ENCODE results near the gene SLC26A3.

DNA sequence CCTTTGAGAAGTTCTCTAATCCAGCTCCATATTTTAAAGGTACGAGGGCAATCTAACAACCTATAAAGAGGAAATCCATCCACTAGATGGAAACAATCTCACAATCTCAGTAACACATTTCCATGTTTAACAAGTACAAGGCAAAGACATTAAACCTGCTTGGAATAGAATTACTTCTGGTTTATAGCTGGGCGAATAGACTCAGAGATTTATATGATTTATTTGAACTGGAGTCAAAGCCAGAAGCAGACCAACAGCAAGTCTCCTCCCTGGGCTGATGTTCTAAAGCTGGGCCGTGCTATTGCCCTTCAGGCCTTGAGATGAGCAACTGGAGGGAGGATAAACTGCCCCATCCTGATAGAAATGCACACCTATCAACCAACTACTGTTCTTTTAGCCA, 25.3 kb downstream of the SLC26A3 start:
- TF ChIP-seq, protein P1, sequence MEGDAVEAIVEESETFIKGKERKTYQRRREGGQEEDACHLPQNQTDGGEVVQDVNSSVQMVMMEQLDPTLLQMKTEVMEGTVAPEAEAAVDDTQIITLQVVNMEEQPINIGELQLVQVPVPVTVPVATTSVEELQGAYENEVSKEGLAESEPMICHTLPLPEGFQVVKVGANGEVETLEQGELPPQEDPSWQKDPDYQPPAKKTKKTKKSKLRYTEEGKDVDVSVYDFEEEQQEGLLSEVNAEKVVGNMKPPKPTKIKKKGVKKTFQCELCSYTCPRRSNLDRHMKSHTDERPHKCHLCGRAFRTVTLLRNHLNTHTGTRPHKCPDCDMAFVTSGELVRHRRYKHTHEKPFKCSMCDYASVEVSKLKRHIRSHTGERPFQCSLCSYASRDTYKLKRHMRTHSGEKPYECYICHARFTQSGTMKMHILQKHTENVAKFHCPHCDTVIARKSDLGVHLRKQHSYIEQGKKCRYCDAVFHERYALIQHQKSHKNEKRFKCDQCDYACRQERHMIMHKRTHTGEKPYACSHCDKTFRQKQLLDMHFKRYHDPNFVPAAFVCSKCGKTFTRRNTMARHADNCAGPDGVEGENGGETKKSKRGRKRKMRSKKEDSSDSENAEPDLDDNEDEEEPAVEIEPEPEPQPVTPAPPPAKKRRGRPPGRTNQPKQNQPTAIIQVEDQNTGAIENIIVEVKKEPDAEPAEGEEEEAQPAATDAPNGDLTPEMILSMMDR (IDR thresholded peaks at IDR 0.05; ENCODE audit: insufficient read depth, low read length, poor library complexity, severe bottlenecking), result no peak
- no peak for TF ChIP-seq EZH2phosphoT487 (conservative IDR thresholded peaks at IDR 0.05; ENCODE audit: low read length)
